C4-2B (cell line): Measurements from ENCODE around the gene NUBPL.
"Not testable (repeated sequence)": the region's sequence is repeated elsewhere in the genome, so short reads cannot be mapped to it uniquely, and the experiment has no call there.

Experiments used
- H3K27ac ChIP-seq: fragments of 450-650 bp; 2 replicates; pipeline ENCODE4 v1.5.1; 2017
- CTCF ChIP-seq: fragments of 450-650 bp; conservative IDR thresholded peaks from 2 replicates; pipeline ENCODE4 v1.5.1; 2017; ENCODE audit warnings: mild to moderate bottlenecking
- ZFX ChIP-seq: fragments of 450-650 bp; IDR thresholded peaks from 2 replicates; pipeline ENCODE4 v1.6.1; 2017

NUBPL gene

DNA sequence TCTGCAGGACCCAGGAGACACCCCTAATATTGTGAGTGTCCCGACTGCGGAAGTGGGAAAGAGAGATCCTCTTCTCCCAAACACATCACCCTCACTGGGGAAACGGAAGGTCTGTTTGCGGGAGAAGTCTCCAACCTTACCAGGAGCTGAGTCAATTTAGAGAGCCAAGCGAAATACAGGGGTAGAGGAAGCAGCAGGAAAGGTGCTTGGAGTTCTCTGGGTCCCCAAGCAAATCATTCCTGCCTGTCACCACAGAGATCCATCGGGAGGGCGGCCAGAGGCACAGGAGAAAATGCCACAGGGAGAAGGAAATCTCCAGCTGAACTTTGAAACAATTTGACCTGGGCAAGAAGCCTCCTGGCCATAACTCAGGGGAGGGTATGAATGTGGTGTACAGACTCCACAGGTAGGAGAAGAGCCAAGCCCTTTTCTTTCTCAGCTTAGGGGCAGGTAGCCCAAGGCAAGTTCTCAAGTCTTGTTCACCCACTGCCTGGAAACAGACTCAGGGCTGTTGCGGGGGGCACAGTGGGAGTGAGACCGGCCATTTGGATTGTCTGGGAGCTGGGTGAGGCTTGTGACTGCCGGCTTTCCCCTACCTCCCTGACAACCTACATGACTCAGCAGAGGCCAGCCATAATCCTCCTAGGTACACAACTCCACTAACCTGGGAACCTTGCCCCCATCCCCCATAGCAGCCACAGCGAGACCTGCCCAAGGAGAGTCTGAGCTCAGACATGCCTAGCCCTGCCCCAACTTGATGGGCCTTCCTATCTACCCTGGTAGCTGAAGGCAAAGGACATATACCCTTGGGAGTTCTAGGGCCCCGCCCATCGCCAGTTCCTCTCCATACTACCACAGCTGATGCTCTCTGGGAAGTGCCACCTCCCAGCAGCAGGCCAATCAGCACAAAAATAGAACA, 304.0 kb downstream of the NUBPL start:
- no peak overlapping the region for H3K27ac ChIP-seq
- TF ChIP-seq ZFX (no peak), CTCF (no peak)

DNA sequence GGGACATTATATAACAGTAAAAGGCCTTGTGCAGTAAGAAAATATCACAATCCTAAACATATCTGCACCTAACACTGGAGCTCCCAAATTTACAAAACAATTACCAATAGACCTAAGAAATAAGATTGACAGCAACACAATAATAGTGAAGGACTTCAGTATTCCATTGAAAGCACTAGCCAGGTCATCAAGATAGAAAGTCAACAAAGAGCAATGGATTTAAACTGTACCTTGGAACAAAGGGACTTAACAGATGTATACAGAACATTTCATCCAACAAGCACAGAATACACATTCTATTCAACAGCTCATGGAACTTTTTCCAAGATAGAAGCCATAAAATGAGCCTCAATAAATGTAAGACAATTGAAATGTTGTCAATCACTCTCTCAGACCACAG, 306.4 kb downstream of the NUBPL start:
- TF ChIP-seq CTCF (no peak), ZFX (no peak)

DNA sequence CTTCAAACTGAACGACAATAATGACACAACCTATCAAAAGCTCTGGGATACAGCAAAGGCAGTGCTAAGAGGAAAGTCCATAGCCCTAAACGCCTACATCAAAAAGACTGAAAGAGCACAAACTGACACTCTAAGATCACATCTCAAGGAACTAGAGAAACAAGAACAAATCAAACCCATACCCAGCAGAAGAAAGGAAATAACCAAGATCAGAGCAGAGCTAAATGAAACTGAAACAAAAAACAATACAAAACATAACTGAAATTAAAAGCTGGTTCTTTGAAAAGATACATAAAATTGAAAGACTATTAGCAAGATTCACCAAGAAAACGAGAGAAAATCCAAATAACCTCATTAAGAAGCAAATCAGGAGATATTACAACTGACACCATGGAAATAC, 306.9 kb downstream of the NUBPL start:
- not testable (repeated sequence) for H3K27ac ChIP-seq

More for the DNA sequence above, 306.4 kb downstream of the NUBPL start:
- H3K27ac ChIP-seq = no peak overlapping the region

DNA sequence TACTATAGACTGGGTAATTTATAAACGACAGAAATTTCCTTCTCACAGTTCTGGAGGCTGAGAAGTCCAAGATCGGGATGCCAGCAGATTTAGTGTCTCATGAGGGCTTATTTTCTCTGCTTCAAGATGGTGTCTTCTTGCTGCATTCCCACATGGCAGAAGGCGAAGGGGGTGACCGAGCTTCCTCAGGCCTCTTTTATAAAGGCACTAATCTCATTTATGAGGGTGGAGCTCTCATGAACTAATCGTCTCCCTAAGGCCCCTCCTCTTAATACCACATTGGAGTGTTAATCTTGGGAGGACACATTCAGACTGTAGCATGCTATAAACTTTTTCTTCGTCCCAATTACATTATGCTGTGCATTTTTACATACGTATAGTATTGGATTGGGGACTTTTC, 315.5 kb downstream of the NUBPL start:
- no peak for TF ChIP-seq CTCF
- TF ChIP-seq ZFX = no peak
- no peak overlapping the region for H3K27ac ChIP-seq

GRCh38 chr14:31877255-31877798, 316.1 kb downstream of the NUBPL start:
- H3K27ac ChIP-seq = no peak overlapping the region
- TF ChIP-seq ZFX (no peak), CTCF (no peak)

GRCh38 chr14:31879661-31880348, 318.6 kb downstream of the NUBPL start:
- H3K27ac ChIP-seq = no peak overlapping the region
- TF ChIP-seq ZFX = no peak

DNA sequence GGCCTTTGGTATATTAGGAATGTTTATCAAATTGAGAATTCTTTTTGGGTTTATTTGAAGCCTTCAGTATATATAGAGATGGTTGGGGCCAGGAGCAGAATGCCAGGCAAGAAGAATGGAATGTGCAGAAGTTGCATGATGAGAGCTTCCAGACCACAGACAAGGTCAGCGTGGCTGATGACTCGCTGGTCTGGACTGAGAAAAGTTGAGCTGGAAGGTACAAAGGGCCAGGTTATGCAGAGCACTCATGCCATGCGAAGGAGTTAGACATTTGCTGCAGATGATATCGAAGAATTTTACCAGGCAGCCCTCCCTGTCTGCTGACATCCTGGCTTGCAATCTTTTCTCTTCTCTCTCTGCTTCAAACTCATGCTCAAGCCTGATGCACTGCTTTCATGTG, 319.7 kb downstream of the NUBPL start:
- no peak for TF ChIP-seq CTCF
- no peak for TF ChIP-seq ZFX

DNA sequence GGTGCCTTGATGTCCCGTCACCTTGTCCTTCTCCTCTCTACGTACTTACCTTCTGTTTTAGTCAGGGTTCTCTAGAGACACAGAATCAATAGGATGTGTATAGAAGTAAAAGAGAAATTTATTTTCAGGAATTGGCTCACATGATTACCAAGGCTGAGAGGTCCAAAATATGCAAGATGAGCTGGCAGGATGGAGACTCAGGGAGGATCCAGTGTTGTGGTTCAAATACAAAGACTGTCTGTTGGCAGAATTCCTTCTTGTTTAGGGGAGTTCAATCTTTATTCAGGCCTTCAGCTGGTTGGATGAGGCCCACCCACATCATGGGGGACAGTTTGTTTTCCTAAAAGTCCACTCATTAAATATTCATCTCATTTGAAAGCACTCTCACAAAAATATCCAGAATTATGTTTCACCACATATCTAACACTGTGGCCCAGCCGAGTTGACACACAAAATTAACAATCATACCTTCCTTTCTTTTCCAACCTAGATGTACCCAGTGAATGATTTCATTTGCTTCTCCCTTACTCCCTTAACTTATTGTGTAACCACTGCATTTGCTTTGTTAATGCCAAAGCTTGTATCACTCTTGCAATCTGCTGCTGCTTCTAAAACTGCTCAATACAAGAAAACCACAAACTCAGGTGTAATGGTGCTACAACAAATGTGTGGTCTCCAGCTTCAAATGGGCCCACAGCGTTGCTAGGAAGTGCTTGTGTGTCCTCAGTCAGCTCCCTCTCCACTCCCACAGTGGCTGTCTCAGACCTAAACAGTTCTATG, 320.5 kb downstream of the NUBPL start:
- H3K27ac ChIP-seq = no peak overlapping the region
- TF ChIP-seq ZFX (no peak), CTCF (no peak)

More for the DNA sequence above, 319.7 kb downstream of the NUBPL start:
- no peak overlapping the region for H3K27ac ChIP-seq
